ENCODE data around the gene PAQR6. TPM values are rescaled to one million over a fixed set of nuclear protein-coding genes. Genes with fewer than 3 reads are reported as not detected.

Gene PAQR6
- total RNA-seq, 1 donor from 2014 or later = not detected

DNA sequence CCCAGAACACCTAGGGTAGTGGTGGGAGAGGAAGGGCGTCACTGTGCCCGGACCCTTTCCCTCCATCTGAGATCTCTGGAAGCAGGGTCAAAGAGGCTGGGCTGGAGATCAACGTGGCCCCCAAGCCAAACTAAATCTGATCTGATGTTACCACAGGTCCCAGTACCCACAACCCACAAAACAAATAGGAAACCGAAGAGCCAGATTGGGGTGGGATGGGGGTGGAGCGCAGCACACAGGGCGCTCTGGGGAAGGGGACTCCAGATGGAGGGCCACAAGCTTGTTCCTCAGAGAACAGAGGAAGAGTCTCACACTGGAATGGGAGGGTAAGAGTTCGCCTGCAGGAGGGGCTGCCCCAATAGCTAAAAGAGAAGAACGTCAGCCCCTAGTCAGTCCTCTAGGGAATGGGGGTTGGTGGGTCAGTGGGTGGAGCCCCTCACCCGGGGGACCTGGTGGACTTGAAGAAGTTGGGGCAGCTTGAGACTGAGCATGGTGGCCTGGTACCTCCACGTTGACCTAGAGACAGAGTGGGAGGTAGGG is 1.5 kb downstream of the PAQR6 start:
- DNase-seq (ENCODE audit: low spot score in 2 of 2) = no peak
- peaks cover 18 to 20% of the 10 kb centered on the region in 2 donors for H3K36me3 ChIP-seq
- H3K27ac ChIP-seq = no peak overlapping the region
- peak overlapping the region in 1 of 2 donors; percentile 50 for H3K4me3 ChIP-seq
- no peaks in the 10 kb centered on the region for H3K27me3 ChIP-seq
- TF ChIP-seq, protein P1, sequence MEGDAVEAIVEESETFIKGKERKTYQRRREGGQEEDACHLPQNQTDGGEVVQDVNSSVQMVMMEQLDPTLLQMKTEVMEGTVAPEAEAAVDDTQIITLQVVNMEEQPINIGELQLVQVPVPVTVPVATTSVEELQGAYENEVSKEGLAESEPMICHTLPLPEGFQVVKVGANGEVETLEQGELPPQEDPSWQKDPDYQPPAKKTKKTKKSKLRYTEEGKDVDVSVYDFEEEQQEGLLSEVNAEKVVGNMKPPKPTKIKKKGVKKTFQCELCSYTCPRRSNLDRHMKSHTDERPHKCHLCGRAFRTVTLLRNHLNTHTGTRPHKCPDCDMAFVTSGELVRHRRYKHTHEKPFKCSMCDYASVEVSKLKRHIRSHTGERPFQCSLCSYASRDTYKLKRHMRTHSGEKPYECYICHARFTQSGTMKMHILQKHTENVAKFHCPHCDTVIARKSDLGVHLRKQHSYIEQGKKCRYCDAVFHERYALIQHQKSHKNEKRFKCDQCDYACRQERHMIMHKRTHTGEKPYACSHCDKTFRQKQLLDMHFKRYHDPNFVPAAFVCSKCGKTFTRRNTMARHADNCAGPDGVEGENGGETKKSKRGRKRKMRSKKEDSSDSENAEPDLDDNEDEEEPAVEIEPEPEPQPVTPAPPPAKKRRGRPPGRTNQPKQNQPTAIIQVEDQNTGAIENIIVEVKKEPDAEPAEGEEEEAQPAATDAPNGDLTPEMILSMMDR (IDR thresholded peaks at IDR 0.05) = no peak
- intact Hi-C loops (cut with DNase I) = no loop called here
- no peaks in the 10 kb centered on the region for H3K9me3 ChIP-seq
- peaks cover 0 to 10% of the 10 kb centered on the region in 2 donors for H3K4me1 ChIP-seq

DNA sequence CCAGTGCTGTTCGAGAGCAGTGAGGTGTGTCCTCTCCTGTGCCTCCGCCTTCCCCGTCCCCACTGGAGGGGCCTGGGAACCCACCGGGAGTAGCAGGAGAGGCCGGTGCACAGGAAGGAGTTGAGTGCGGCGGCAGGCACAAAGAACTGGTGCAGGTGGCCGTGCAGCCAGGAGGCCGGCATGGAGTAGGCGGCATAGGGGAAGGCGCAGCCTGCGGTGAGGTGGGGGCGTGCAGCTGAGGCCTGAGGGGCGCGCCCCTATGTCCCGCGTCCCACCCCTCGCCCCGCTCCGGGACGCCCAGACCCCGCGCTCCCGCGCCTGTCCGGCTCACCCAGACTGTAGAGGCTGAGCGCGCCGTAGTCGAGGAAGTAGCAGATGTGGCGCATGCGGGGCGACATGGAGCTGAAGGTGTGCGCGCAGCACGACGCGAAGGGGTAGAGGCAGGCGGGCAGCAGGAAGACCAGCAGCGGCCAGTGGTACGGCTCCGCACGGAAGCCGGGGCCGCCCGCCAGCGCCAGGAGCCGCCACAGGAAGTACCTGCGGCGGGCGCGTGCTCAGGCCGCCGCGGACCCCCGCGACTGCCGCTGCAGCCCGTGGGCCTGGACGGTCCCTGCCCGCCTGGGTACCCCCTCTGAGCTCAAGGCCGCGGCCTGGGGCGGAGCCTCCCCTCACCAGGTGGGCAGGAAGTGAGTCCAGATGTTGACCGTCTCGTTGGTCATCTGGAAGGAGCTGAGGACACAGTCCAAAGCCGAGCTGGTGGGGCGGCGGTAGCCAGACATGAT is 2.2 kb downstream of the PAQR6 start:
- Histone ChIP-seq H3K9me3 (no peaks in the 10 kb centered on the region), H3K27me3 (no peaks in the 10 kb centered on the region), H3K27ac (no peak overlapping the region), H3K4me3 (peak overlapping the region in 1 of 2 donors; percentile 50), H3K4me1 (peaks cover 0 to 10% of the 10 kb centered on the region in 2 donors), H3K36me3 (peaks cover 11 to 13% of the 10 kb centered on the region in 2 donors)
- intact Hi-C loops (cut with DNase I) = no loop called here
- DNase-seq (ENCODE audit: low spot score in 2 of 2) = no peak
- TF ChIP-seq, protein P1 (IDR thresholded peaks at IDR 0.05) = no peak

DNA sequence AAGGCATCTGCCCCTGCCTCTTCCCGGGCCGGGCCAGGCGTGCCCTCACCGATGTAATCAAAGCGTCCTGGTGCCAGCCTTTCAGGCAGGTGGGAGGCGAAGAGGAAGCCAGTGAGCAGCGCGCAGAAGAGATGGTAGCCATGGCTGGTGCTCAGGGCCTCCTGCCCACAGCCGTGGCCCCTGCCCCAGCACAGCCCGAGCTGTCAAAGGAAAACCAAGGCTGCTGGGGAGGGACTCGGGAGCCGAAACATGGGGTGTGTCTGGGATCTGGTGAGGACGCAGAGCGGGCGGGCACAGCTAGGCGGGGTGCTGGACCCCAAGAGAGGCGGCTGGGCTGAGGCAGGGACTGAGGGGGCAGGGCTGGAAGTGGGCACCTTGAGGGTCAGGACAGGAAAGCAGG is 3.1 kb downstream of the PAQR6 start:
- no peak overlapping the region for H3K27ac ChIP-seq
- no peaks in the 10 kb centered on the region for H3K27me3 ChIP-seq
- H3K9me3 ChIP-seq = no peaks in the 10 kb centered on the region
- intact Hi-C loops (cut with DNase I) = no loop called here
- H3K4me3 ChIP-seq = no peak overlapping the region
- TF ChIP-seq, protein P1 (IDR thresholded peaks at IDR 0.05) = no peak
- DNase-seq (ENCODE audit: low spot score in 2 of 2) = no peak
- peaks cover 5 to 7% of the 10 kb centered on the region in 2 donors for H3K36me3 ChIP-seq
- H3K4me1 ChIP-seq = peaks cover 0 to 10% of the 10 kb centered on the region in 2 donors

GRCh38 chr1:156244126-156244525 is 3.7 kb downstream of the PAQR6 start:
- peaks cover 0 to 10% of the 10 kb centered on the region in 2 donors for H3K4me1 ChIP-seq
- DNase-seq (ENCODE audit: low spot score in 2 of 2) = no peak
- intact Hi-C loops (cut with DNase I) = no loop called here
- H3K4me3 ChIP-seq = no peak overlapping the region
- no peaks in the 10 kb centered on the region for H3K9me3 ChIP-seq
- H3K36me3 ChIP-seq = peaks cover 0 to 11% of the 10 kb centered on the region in 2 donors
- no peak overlapping the region for H3K27ac ChIP-seq
- TF ChIP-seq, protein P1 (IDR thresholded peaks at IDR 0.05) = no peak
- no peaks in the 10 kb centered on the region for H3K27me3 ChIP-seq

GRCh38 chr1:156242738-156243137 is 5.1 kb downstream of the PAQR6 start:
- intact Hi-C loops (cut with DNase I) = no loop called here

More at GRCh38 chr1:156242738-156243137, 5.1 kb downstream of the PAQR6 start:
- TF ChIP-seq, protein P1 (IDR thresholded peaks at IDR 0.05) = no peak
- Histone ChIP-seq H3K27me3 (no peaks in the 10 kb centered on the region), H3K27ac (no peak overlapping the region), H3K9me3 (no peaks in the 10 kb centered on the region), H3K4me1 (peaks cover 0 to 8% of the 10 kb centered on the region in 2 donors), H3K4me3 (no peak overlapping the region), H3K36me3 (peaks cover 13 to 25% of the 10 kb centered on the region in 2 donors)
- DNase-seq (ENCODE audit: low spot score in 2 of 2) = no peak

All from ascending aorta (tissue), 2 donors.